Panc1 (cell line): ENCODE results near the gene TECR. TPM values are rescaled to one million over a fixed set of nuclear protein-coding genes. Genes with fewer than 3 reads are reported as not detected.

Source experiments
- ATAC-seq: fragments of 200-7000 bp; cut with Tn5 transposase; 2 replicates; pipeline ENCODE4 v1.9.1; 2020; ENCODE audit warnings: mild to moderate bottlenecking, moderate library complexity
- BruUV-seq: library from RNA; stranded (reverse); fragments of 400-500 nt; replicated peaks from 2 replicates; lab custom pipeline; 2021; lab: Mats Ljungman, UMichigan
- CTCF ChIA-PET: fragments of 300-600 bp; sonication (Branson Sonifier 250); formaldehyde crosslinking; loops from one replicate; lab custom pipeline; 2022; ENCODE audit warnings: antibody characterized with exemption; lab: Charles Lee
- POLR2A ChIA-PET: fragments of 300-600 bp; sonication (Branson Sonifier 250); formaldehyde crosslinking; loops from one replicate; lab custom pipeline; 2022; ENCODE audit warnings: antibody characterized with exemption; lab: Charles Lee
- DNase-seq: peaks from one replicate; pipeline ENCODE4 v3.0.0-alpha.2; 2010; ENCODE audit warnings: low read depth, low spot score
- H3K27ac ChIP-seq: 2 replicates; pipeline ENCODE4 v1.5.1; 2011; ENCODE audit warnings: mild to moderate bottlenecking, low read length, inconsistent platforms
- H3K27me3 ChIP-seq: fragments of 200-500 bp; sonication (Bioruptor generic); 2 replicates; pipeline ENCODE4 v1.6.0; 2014; ENCODE audit warnings: low read length, inconsistent platforms; ENCODE audit not compliant: control insufficient read depth, insufficient read depth
- H3K36me3 ChIP-seq: fragments of 200-500 bp; sonication (Bioruptor generic); 2 replicates; pipeline ENCODE4 v1.5.1; 2014; ENCODE audit warnings: inconsistent platforms, mild to moderate bottlenecking, low read length, moderate library complexity; ENCODE audit not compliant: control insufficient read depth, insufficient read depth
- H3K4me1 ChIP-seq: 2 replicates; pipeline ENCODE4 v1.5.1; 2011; ENCODE audit warnings: inconsistent platforms, mild to moderate bottlenecking, low read length, moderate library complexity; ENCODE audit not compliant: control insufficient read depth, insufficient read depth
- H3K4me3 ChIP-seq, 2 experiments: 2 replicates each; pipeline ENCODE4 v1.5.1; 2011 to 2012; ENCODE audit warnings: low read depth in 2 of 2, low read length in 2 of 2, mild to moderate bottlenecking in 2 of 2, inconsistent platforms in 1 of 2, moderate library complexity in 1 of 2
- H3K9me3 ChIP-seq: fragments of 200-500 bp; sonication (Bioruptor generic); 2 replicates; pipeline ENCODE4 v1.5.1; 2014; ENCODE audit warnings: low read depth, mild to moderate bottlenecking, inconsistent platforms, low read length, moderate library complexity; ENCODE audit not compliant: control insufficient read depth, insufficient read depth
- CTCF ChIP-seq: fragments of 450-650 bp; IDR thresholded peaks from 2 replicates; pipeline ENCODE4 v1.5.1; 2017; ENCODE audit warnings: mild to moderate bottlenecking
- POLR2AphosphoS5 ChIP-seq: IDR thresholded peaks from 2 replicates; pipeline ENCODE4 v1.6.1; 2012; ENCODE audit warnings: mild to moderate bottlenecking, low read depth, low read length, moderate library complexity
- REST ChIP-seq, 2 experiments: IDR thresholded peaks; 2 replicates each; pipeline ENCODE4 v1.6.1; 2011 to 2012; ENCODE audit warnings: low read depth in 2 of 2, control low read depth in 1 of 2, low read length in 1 of 2, mild to moderate bottlenecking in 1 of 2, moderate library complexity in 1 of 2; ENCODE audit not compliant: insufficient read depth in 1 of 2
- SIN3A ChIP-seq: IDR thresholded peaks from 2 replicates; pipeline ENCODE4 v1.6.1; 2012; ENCODE audit warnings: low read depth, mild to moderate bottlenecking, low read length, moderate library complexity, borderline replicate concordance; ENCODE audit not compliant: insufficient read depth
- TCF7L2 ChIP-seq: IDR thresholded peaks from 2 replicates; pipeline ENCODE4 v1.6.1; 2011; ENCODE audit warnings: mild to moderate bottlenecking, low read depth, low read length, inconsistent platforms
- in situ Hi-C: cut with HindIII; loops from 2 replicates; pipeline ENCODE4 v1.10.0; 2016; ENCODE audit warnings: low sequenced_read_pairs, low pct_unique_long_range_greater_than_20kb
- intact Hi-C: fragments of 100-400 bp; cut with micrococcal nuclease; formaldehyde crosslinking; loops from one replicate; pipeline ENCODE4 v1.10.0; 2022; ENCODE audit not compliant: unreplicated experiment
- total RNA-seq: library from RNA; stranded (reverse); gene quantifications from one replicate; pipeline ENCODE4 v1.2.1, GENCODE V29; 2021; ENCODE audit not compliant: unreplicated experiment

TECR gene
- total RNA-seq, 1 experiment from 2014 or later = 233 TPM

DNA sequence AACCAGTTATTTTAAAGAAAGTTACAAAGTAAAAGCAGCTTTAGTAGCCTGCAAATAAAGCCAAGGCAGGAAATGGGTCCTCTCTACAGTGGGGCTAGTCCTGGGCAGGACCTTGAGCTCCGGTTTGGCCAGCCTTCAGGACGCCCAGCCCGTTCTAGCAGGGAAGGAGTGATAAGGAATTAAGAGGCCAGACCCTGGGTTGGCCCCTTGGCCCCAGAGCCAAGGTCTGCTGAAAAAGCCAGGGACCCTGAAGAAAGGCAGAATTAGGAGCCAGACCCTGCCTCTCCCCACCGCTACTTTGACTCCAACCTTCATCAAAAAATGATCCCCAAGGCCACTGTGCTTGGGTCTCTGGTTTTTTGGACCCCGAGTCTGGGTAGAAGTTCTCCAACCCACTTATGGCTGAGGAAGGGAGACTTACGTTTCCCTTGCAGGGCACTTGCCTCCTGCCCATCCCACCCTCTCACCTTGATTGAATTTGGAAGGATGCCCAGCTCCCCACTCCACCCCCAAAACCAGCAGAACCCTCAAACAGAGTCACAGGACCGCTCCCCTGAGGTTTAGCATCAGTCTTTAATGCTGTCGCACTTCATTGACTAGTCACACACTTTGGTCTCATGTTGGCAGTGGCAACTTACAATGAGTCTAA is 15.1 kb upstream of the TECR start:
- H3K9me3 ChIP-seq = no peaks in the 10 kb centered on the region
- H3K4me3 ChIP-seq = peak overlapping the region in 1 of 2 experiments; percentile 97; a peak in 2 of 4 replicates
- peaks cover 30% of the 10 kb centered on the region for H3K4me1 ChIP-seq
- H3K27me3 ChIP-seq = no peaks in the 10 kb centered on the region
- no peak for TF ChIP-seq CTCF
- TF ChIP-seq POLR2AphosphoS5 = no peak
- no peak for TF ChIP-seq TCF7L2
- TF ChIP-seq REST (IDR thresholded peaks at IDR 0.05; ENCODE audit: insufficient read depth in 1 of 2, low read depth in 2 of 2, low read length in 1 of 2) = no peak
- TF ChIP-seq SIN3A = no peak
- BruUV-seq = no TSS peak
- ATAC-seq (no peak), DNase-seq (no peak)
- peaks cover 10% of the 10 kb centered on the region for H3K36me3 ChIP-seq
- ChIA-PET POLR2A (no interaction called here), CTCF (interaction anchor here (0.6 kb wide), 1 partner anchor 1838 kb away, joined by 3 read pairs; no protein-coding TSS in a partner anchor)
- H3K27ac ChIP-seq = no peak overlapping the region
- in situ Hi-C loops = no loop called here
- intact Hi-C loops = no loop called here

GRCh38 chr19:14515501-14516047 is 13.8 kb upstream of the TECR start:
- ATAC-seq (no peak), DNase-seq (no peak)
- H3K27ac ChIP-seq = peak overlapping the region; percentile 81
- intact Hi-C loops = no loop called here
- POLR2A ChIA-PET = interaction anchor here (0.6 kb wide), 1 partner anchor 9 kb away, joined by 3 read pairs; no protein-coding TSS in a partner anchor
- CTCF ChIA-PET = interaction anchor here (0.6 to 1.4 kb wide), 2 partner anchors 10 to 30 kb away, joined by 4 to 6 read pairs; no protein-coding TSS in a partner anchor
- in situ Hi-C loops = no loop called here
- peaks cover 10% of the 10 kb centered on the region for H3K36me3 ChIP-seq
- H3K4me3 ChIP-seq = peak overlapping the region; percentile 86 to 97
- no TSS peak for BruUV-seq
- TF ChIP-seq POLR2AphosphoS5 (no peak), TCF7L2 (no peak), CTCF (no peak), SIN3A (no peak), REST (IDR thresholded peaks at IDR 0.05; ENCODE audit: insufficient read depth in 1 of 2, low read depth in 2 of 2, low read length in 1 of 2) (no peak)
- peaks cover 40% of the 10 kb centered on the region for H3K4me1 ChIP-seq
- H3K27me3 ChIP-seq = no peaks in the 10 kb centered on the region
- no peaks in the 10 kb centered on the region for H3K9me3 ChIP-seq
